Keratinocyte (primary cell): ENCODE results near the gene RANBP9. TPM values are rescaled to one million over a fixed set of nuclear protein-coding genes. Genes with fewer than 3 reads are reported as not detected.

Experiments
- DNase-seq: peaks from one replicate; pipeline ENCODE4 v3.0.0-alpha.2; 2011; ENCODE audit warnings: low read depth, missing footprints, low spot score
- FAIRE-seq: peaks from 2 replicates; lab custom pipeline; 2011; peaks lifted over from hg19 to GRCh38; lab: Jason Lieb, UNC
- H2AFZ ChIP-seq: 2 replicates; pipeline ENCODE4 v1.6.0; 2012; ENCODE audit warnings: low read length, control low read depth, inconsistent platforms; ENCODE audit not compliant: control insufficient read depth
- H3K27ac ChIP-seq: 2 replicates; pipeline ENCODE4 v1.5.1; 2011; ENCODE audit warnings: low read length; ENCODE audit not compliant: control insufficient read depth, insufficient read depth
- H3K27me3 ChIP-seq: 3 replicates; pipeline ENCODE4 v1.6.0; 2011; ENCODE audit warnings: low read length; ENCODE audit not compliant: control insufficient read depth, insufficient read depth; ENCODE audit errors: extremely low read depth
- H3K36me3 ChIP-seq, 2 experiments: 2 replicates in 1 of 2; 3 replicates in 1 of 2; pipeline ENCODE4 v1.5.1; 2011; ENCODE audit warnings: low read length in 2 of 2, mild to moderate bottlenecking in 1 of 2; ENCODE audit not compliant: control insufficient read depth in 2 of 2, insufficient read depth in 2 of 2; ENCODE audit errors: extremely low read depth in 1 of 2
- H3K4me1 ChIP-seq: 3 replicates; pipeline ENCODE4 v1.5.1; 2011; ENCODE audit warnings: low read length; ENCODE audit not compliant: control insufficient read depth, insufficient read depth; ENCODE audit errors: extremely low read depth
- H3K4me2 ChIP-seq: 3 replicates; pipeline ENCODE4 v1.6.0; 2011; ENCODE audit warnings: low read depth, low read length; ENCODE audit not compliant: control insufficient read depth, insufficient read depth; ENCODE audit errors: extremely low read depth
- H3K4me3 ChIP-seq, 3 experiments: fragments of 200-600 bp in 1 of 3; sonication (generic) in 1 of 3; 2 replicates in 2 of 3; 3 replicates in 1 of 3; pipeline ENCODE4 v1.5.1; 2011 to 2016; ENCODE audit warnings: low read length in 3 of 3, mild to moderate bottlenecking in 3 of 3, control low read depth in 2 of 3, inconsistent platforms in 1 of 3, low read depth in 1 of 3, mixed read lengths in 1 of 3, mixed run types in 1 of 3, moderate library complexity in 1 of 3; ENCODE audit not compliant: control insufficient read depth in 2 of 3, insufficient read depth in 2 of 3; ENCODE audit errors: extremely low read depth in 1 of 3
- H3K79me2 ChIP-seq: 2 replicates; pipeline ENCODE4 v1.6.0; 2012; ENCODE audit warnings: low read length; ENCODE audit not compliant: control insufficient read depth, insufficient read depth
- H3K9ac ChIP-seq: 3 replicates; pipeline ENCODE4 v1.6.0; 2011; ENCODE audit warnings: low read length; ENCODE audit not compliant: control insufficient read depth, insufficient read depth; ENCODE audit errors: extremely low read depth
- H3K9me1 ChIP-seq: 3 replicates; pipeline ENCODE4 v1.6.0; 2011; ENCODE audit warnings: low read length; ENCODE audit not compliant: control insufficient read depth, insufficient read depth; ENCODE audit errors: extremely low read depth
- H3K9me3 ChIP-seq: 2 replicates; pipeline ENCODE4 v1.5.1; 2012; ENCODE audit warnings: low read depth, low read length; ENCODE audit not compliant: control insufficient read depth
- H4K20me1 ChIP-seq: 3 replicates; pipeline ENCODE4 v1.6.0; 2011; ENCODE audit warnings: low read length; ENCODE audit not compliant: control insufficient read depth, insufficient read depth; ENCODE audit errors: extremely low read depth
- EZH2 ChIP-seq: IDR thresholded peaks from one replicate; pipeline ENCODE4 v1.6.1; 2012; ENCODE audit warnings: inconsistent platforms, mild to moderate bottlenecking, low read length, moderate library complexity
- dilution Hi-C: fragments of 300-500 bp; cut with MboI; formaldehyde crosslinking; loops from one replicate; pipeline ENCODE4 v1.7.0; 2020; ENCODE audit warnings: low sequenced_read_pairs; ENCODE audit not compliant: extremely low pct_ligation_motif_present
- polyA plus RNA-seq, 5 experiments: library from polyadenylated mRNA; depleted of rRNA in 3 of 5; stranded (reverse) in 3 of 5; stranded (forward) in 1 of 5; unstranded in 1 of 5; fragments of >200 nt; gene quantifications; 1 replicate in 1 of 5; 2 replicates in 3 of 5; 3 replicates in 1 of 5; pipeline versions ENCODE4 v1.2.1 to v1.2.3, GENCODE V29; 2011 to 2012; ENCODE audit warnings: missing spikeins in 2 of 5, low read depth in 1 of 5, low replicate concordance in 1 of 5
- TF ChIP-seq, protein P1 (sequence below), 3 experiments: IDR thresholded peaks in 1 of 3; conservative IDR thresholded peaks in 1 of 3; optimal IDR thresholded peaks in 1 of 3; 2 replicates in 2 of 3; 3 replicates in 1 of 3; pipeline versions ENCODE3 to v1.5.1; 2011; ENCODE audit warnings: low read length in 3 of 3, mild to moderate bottlenecking in 3 of 3, moderate library complexity in 2 of 3, control low read depth in 1 of 3, inconsistent platforms in 1 of 3; ENCODE audit not compliant: insufficient read depth in 2 of 3; ENCODE audit errors: extremely low read depth in 1 of 3

RANBP9 gene
- polyA plus RNA-seq, 1 donor (not counting 4 experiments of a cell fraction or from before 2014, with no cell fraction given), result 36.7 TPM

DNA sequence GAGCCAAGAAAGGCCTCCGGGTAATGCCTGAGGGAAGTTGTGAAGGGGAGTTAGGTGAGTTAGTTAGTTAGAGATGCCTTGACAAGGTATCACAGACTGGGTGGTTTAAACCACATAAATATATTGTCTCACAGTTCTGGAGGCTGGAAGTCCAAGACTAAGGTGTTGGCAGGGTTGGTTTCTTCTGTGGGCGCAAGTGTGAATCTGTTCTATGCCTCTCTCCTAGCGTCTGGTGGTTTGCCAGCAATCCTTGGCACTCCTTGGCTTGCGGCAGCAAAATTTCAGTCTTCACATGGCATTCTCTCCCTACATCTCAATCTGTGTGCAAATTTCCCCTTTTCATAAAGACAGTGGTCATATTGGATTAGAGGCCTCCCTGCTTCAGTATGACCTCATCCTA, 29.7 kb upstream of the RANBP9 start:
- no peak overlapping the region for H3K9ac ChIP-seq
- H3K36me3 ChIP-seq, result no peaks in the 10 kb centered on the region
- H4K20me1 ChIP-seq, result no peaks in the 10 kb centered on the region
- no peak overlapping the region for H3K4me3 ChIP-seq
- H3K79me2 ChIP-seq, result no peaks in the 10 kb centered on the region
- no peaks in the 10 kb centered on the region for H3K4me1 ChIP-seq
- FAIRE-seq, result no peak
- no peaks in the 10 kb centered on the region for H3K9me3 ChIP-seq
- dilution Hi-C loops, result no loop called here
- H2AFZ ChIP-seq, result no peak overlapping the region
- no peak for TF ChIP-seq EZH2
- TF ChIP-seq, protein P1, sequence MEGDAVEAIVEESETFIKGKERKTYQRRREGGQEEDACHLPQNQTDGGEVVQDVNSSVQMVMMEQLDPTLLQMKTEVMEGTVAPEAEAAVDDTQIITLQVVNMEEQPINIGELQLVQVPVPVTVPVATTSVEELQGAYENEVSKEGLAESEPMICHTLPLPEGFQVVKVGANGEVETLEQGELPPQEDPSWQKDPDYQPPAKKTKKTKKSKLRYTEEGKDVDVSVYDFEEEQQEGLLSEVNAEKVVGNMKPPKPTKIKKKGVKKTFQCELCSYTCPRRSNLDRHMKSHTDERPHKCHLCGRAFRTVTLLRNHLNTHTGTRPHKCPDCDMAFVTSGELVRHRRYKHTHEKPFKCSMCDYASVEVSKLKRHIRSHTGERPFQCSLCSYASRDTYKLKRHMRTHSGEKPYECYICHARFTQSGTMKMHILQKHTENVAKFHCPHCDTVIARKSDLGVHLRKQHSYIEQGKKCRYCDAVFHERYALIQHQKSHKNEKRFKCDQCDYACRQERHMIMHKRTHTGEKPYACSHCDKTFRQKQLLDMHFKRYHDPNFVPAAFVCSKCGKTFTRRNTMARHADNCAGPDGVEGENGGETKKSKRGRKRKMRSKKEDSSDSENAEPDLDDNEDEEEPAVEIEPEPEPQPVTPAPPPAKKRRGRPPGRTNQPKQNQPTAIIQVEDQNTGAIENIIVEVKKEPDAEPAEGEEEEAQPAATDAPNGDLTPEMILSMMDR (optimal IDR thresholded peaks at IDR 0.05 in 1 of 3, IDR thresholded peaks at IDR 0.05 in 1 of 3, conservative IDR thresholded peaks at IDR 0.05 in 1 of 3; ENCODE audit: extremely low read depth in 1 of 3, insufficient read depth in 2 of 3, low read length in 3 of 3), result no peak
- no peaks in the 10 kb centered on the region for H3K9me1 ChIP-seq
- H3K4me2 ChIP-seq, result no peak overlapping the region
- H3K27me3 ChIP-seq, result no peaks in the 10 kb centered on the region
- no peak overlapping the region for H3K27ac ChIP-seq
- no peak for DNase-seq

DNA sequence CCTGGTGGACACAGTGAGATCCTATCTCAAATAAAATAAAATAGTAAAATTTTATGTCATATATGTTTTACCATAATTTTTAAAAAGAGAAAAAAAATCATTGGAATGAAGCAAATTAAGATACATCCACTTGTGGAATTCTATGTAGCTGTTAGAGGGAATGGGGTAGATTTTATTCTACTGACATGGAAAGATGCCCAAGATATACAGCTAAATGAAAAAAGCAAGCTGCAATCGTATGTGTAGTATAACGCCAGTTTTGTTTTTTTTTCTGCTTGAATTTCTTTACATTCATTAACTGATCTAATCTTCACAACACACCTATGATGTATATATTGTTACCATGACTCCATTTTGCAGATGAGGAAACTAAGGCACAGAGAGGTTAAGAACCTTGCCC, 23.4 kb upstream of the RANBP9 start:
- H3K4me3 ChIP-seq, result no peak overlapping the region
- H3K4me1 ChIP-seq, result peaks cover 16% of the 10 kb centered on the region
- no peaks in the 10 kb centered on the region for H3K9me3 ChIP-seq
- TF ChIP-seq EZH2, result no peak
- TF ChIP-seq, protein P1 (optimal IDR thresholded peaks at IDR 0.05 in 1 of 3, IDR thresholded peaks at IDR 0.05 in 1 of 3, conservative IDR thresholded peaks at IDR 0.05 in 1 of 3; ENCODE audit: extremely low read depth in 1 of 3, insufficient read depth in 2 of 3, low read length in 3 of 3), result no peak
- H4K20me1 ChIP-seq, result no peaks in the 10 kb centered on the region
- H2AFZ ChIP-seq, result no peak overlapping the region
- no peaks in the 10 kb centered on the region for H3K36me3 ChIP-seq
- no peak overlapping the region for H3K27ac ChIP-seq
- H3K27me3 ChIP-seq, result no peaks in the 10 kb centered on the region
- no peak for FAIRE-seq
- no peaks in the 10 kb centered on the region for H3K79me2 ChIP-seq
- no peak for DNase-seq
- dilution Hi-C loops, result no loop called here
- H3K9ac ChIP-seq, result no peak overlapping the region
- H3K9me1 ChIP-seq, result no peaks in the 10 kb centered on the region
- no peak overlapping the region for H3K4me2 ChIP-seq
